HFF-Myc (cell line): ENCODE data around the gene RFPL4A.
"Not testable (repeated sequence)": the region's sequence is repeated elsewhere in the genome, so short reads cannot be mapped to it uniquely, and the experiment has no call there.

Experiments used
- DNase-seq: peaks from one replicate; pipeline ENCODE4 v3.0.0-alpha.2; 2011; ENCODE audit warnings: low read depth; ENCODE audit errors: extremely low read depth
- H3K4me3 ChIP-seq: replicated peaks from 2 replicates; pipeline ENCODE4 v1.5.1; 2011; ENCODE audit warnings: low read depth, mild to moderate bottlenecking, control low read depth, low read length
- CTCF ChIP-seq: IDR thresholded peaks from 2 replicates; pipeline ENCODE4 v1.5.1; 2012; ENCODE audit warnings: mild to moderate bottlenecking, low read depth, low read length, control low read depth; ENCODE audit errors: missing control alignments

The RFPL4A gene

GRCh38 chr19:55758797-55759196 is at the start of gene RFPL4A:
TSS of gene RFPL4A (plus strand) at chr19:55759097. CDS start at chr19:55761801, 2,704 bp downstream.
- DNase-seq, H3K4me3 ChIP-seq: not testable (repeated sequence)

- TF ChIP-seq CTCF = no peak
- no peak for DNase-seq
- H3K4me3 ChIP-seq = no peak overlapping the region
These were observed 47.2 kb upstream of the RFPL4A start for GRCh38 chr19:55711719-55712118.

- no peak for TF ChIP-seq CTCF
- no peak for DNase-seq
- no peak overlapping the region for H3K4me3 ChIP-seq
These were observed 45.9 kb upstream of the RFPL4A start for GRCh38 chr19:55712804-55713631.

- no peak for TF ChIP-seq CTCF
- DNase-seq = no peak
- H3K4me3 ChIP-seq = no peak overlapping the region
These were observed 42.4 kb upstream of the RFPL4A start for GRCh38 chr19:55716531-55716930.

GRCh38 chr19:55717251-55717650 is 41.6 kb upstream of the RFPL4A start:
- DNase-seq = no peak
- H3K4me3 ChIP-seq = no peak overlapping the region
- no peak for TF ChIP-seq CTCF

- not testable (repeated sequence) for DNase-seq, H3K4me3 ChIP-seq
These were observed 40.8 kb upstream of the RFPL4A start for GRCh38 chr19:55717879-55718711.

GRCh38 chr19:55720214-55720746 is 38.6 kb upstream of the RFPL4A start:
- no peak overlapping the region for H3K4me3 ChIP-seq
- TF ChIP-seq CTCF = no peak
- no peak for DNase-seq
